ENCODE measurements around the gene CALML3. TPM values are rescaled to one million over a fixed set of nuclear protein-coding genes. Genes with fewer than 3 reads are reported as not detected.

Gene CALML3
- total RNA-seq, 6 donors from 2014 or later: not detected

- H3K27me3 ChIP-seq: no peaks in the 10 kb centered on the region
- TF ChIP-seq POLR2AphosphoS5 (IDR thresholded peaks at IDR 0.05) (peak; percentile 13 to 26), EP300 (IDR thresholded peaks at IDR 0.05) (no peak), POLR2A (IDR thresholded peaks at IDR 0.05) (peak in 1 of 4 donors; percentile 35)
- H3K27ac ChIP-seq: peak overlapping the region; percentile 82 to 90 (median 86)
- no peaks in the 10 kb centered on the region for H3K36me3 ChIP-seq
- H3K9me3 ChIP-seq: peaks cover 0 to 6% (median 1%) of the 10 kb centered on the region in 4 donors
- ATAC-seq (ENCODE audit: low FRiP score in 2 of 2): peak; percentile 1 to 12
- 48 to 68% methylated on average over 7 of the region's 7 CpGs for WGBS, 2 donors
- DNase-seq: peak in 1 of 2 donors; percentile 85
- H3K4me3 ChIP-seq: peak overlapping the region in 2 of 4 donors; percentile 20 to 32
- peaks cover 40 to 77% (median 51%) of the 10 kb centered on the region in 4 donors for H3K4me1 ChIP-seq
Observed at GRCh38 chr10:5546891-5547680, 22.3 kb downstream of the CALML3 start.

GRCh38 chr10:5547681-5547930 is 22.8 kb downstream of the CALML3 start:
- Histone ChIP-seq H3K27ac (peak overlapping the region; percentile 82 to 90 (median 86)), H3K9me3 (peaks cover 0 to 4% (median 0%) of the 10 kb centered on the region in 4 donors), H3K4me3 (peak overlapping the region in 3 of 4 donors; percentile 12 to 32 (median 20)), H3K27me3 (no peaks in the 10 kb centered on the region), H3K4me1 (peaks cover 40 to 77% (median 51%) of the 10 kb centered on the region in 4 donors), H3K36me3 (no peaks in the 10 kb centered on the region)
- ATAC-seq (ENCODE audit: low FRiP score in 2 of 2) (no peak), DNase-seq (no peak)
- 20 to 42% methylated on average over 4 of the region's 4 CpGs for WGBS, 2 donors
- TF ChIP-seq EP300 (IDR thresholded peaks at IDR 0.05) (no peak), POLR2A (IDR thresholded peaks at IDR 0.05) (no peak), POLR2AphosphoS5 (IDR thresholded peaks at IDR 0.05) (no peak), CTCF (IDR thresholded peaks at IDR 0.05) (no peak)

- peak; percentile 14 to 78 for ATAC-seq (ENCODE audit: low FRiP score in 2 of 2)
- Histone ChIP-seq H3K36me3 (no peaks in the 10 kb centered on the region), H3K27ac (peak overlapping the region; percentile 82 to 90 (median 86)), H3K27me3 (no peaks in the 10 kb centered on the region), H3K9me3 (no peaks in the 10 kb centered on the region), H3K4me1 (peaks cover 40 to 77% (median 51%) of the 10 kb centered on the region in 4 donors), H3K4me3 (peak overlapping the region in 3 of 4 donors; percentile 12 to 32 (median 20))
- peak in 1 of 2 donors; percentile 70 for DNase-seq
- 31 to 35% methylated on average over 16 of the region's 16 CpGs for WGBS, 2 donors
- no peak for TF ChIP-seq POLR2A (IDR thresholded peaks at IDR 0.05)
- TF ChIP-seq EP300 (IDR thresholded peaks at IDR 0.05): no peak
- TF ChIP-seq CTCF (IDR thresholded peaks at IDR 0.05): no peak
- peak in 1 of 2 donors; percentile 26 for TF ChIP-seq POLR2AphosphoS5 (IDR thresholded peaks at IDR 0.05)
Observed at GRCh38 chr10:5547931-5548660, 23.3 kb downstream of the CALML3 start.

- Histone ChIP-seq H3K4me1 (peaks cover 40 to 70% (median 55%) of the 10 kb centered on the region in 4 donors), H3K4me3 (no peak overlapping the region), H3K9me3 (no peaks in the 10 kb centered on the region), H3K27me3 (no peaks in the 10 kb centered on the region), H3K27ac (peak overlapping the region in 3 of 4 donors; percentile 82 to 90 (median 86)), H3K36me3 (no peaks in the 10 kb centered on the region)
- ATAC-seq (ENCODE audit: low FRiP score in 2 of 2): no peak
- WGBS, 2 donors: 90 to 91% methylated on average over 16 of the region's 16 CpGs
- DNase-seq: peak in 1 of 2 donors; percentile 43
- TF ChIP-seq POLR2AphosphoS5 (IDR thresholded peaks at IDR 0.05) (no peak), POLR2A (IDR thresholded peaks at IDR 0.05) (no peak), CTCF (IDR thresholded peaks at IDR 0.05) (no peak)
Observed at GRCh38 chr10:5549462-5550249, 24.9 kb downstream of the CALML3 start.

- Histone ChIP-seq H3K4me1 (peaks cover 36 to 64% (median 51%) of the 10 kb centered on the region in 4 donors), H3K27ac (peak overlapping the region in 1 of 4 donors; percentile 86), H3K36me3 (no peaks in the 10 kb centered on the region), H3K27me3 (no peaks in the 10 kb centered on the region), H3K4me3 (no peak overlapping the region), H3K9me3 (no peaks in the 10 kb centered on the region)
- DNase-seq (no peak), ATAC-seq (ENCODE audit: low FRiP score in 2 of 2) (no peak)
- WGBS, 2 donors: 71 to 85% methylated on average over 1 of the region's 1 CpG
- TF ChIP-seq POLR2AphosphoS5 (IDR thresholded peaks at IDR 0.05) (no peak), EP300 (IDR thresholded peaks at IDR 0.05) (no peak), CTCF (IDR thresholded peaks at IDR 0.05) (no peak), POLR2A (IDR thresholded peaks at IDR 0.05) (no peak)
Observed at GRCh38 chr10:5550250-5550545, 25.4 kb downstream of the CALML3 start.
